HG02759 (cell line): ENCODE measurements around the gene SLFN5.
"Not testable (repeated sequence)": the region's sequence is repeated elsewhere in the genome, so short reads cannot be mapped to it uniquely, and the experiment has no call there.

Source experiments
- ATAC-seq: cut with Tn5 transposase; IDR thresholded peaks from one replicate; pipeline ENCODE4 v1.9.1; 2021; ENCODE audit warnings: mild to moderate bottlenecking, moderate library complexity; ENCODE audit not compliant: unreplicated experiment

Gene SLFN5

DNA sequence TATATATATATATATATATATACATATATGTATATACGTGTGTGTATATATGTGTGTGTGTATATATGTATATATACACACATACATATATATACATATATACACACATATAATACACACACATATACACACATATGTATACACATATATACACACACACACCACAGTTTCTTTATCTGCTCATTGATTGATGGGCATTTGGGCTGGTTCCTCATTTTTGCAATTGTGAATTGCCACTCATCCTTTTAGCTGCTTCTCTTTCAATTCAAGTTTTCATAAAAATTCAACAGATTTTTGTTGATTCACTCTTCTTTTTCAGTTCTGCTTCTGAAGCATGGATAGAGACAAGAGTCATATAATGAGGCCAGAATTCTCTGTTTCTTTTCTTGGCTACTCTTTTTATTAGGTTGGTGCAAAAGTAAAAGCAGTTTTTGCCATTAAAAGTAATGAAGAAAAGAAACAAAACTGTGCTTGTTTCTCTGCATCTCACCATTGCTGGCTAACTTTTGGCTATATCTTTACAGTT is 44.5 kb downstream of the SLFN5 start:
- no peak for ATAC-seq

DNA sequence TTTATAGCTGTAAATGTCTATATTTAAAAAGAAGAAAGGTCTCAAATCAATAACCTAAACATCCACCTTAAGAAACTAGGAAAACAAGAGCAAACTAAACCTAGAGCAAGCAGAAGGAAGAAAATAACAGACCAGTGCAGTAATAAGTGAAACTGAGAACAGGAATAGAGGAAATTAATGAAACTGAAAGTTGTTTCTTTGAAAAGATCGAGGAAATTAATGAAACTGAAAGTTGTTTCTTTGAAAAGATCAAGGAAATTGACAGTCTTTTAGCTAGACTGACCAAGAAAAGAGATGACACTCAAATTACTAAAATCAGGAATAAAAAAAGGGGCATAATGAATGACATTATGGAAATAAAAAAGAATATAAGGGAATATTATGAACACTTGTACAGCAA is 46.4 kb downstream of the SLFN5 start:
- no peak for ATAC-seq

- ATAC-seq: no peak
These were observed 48.9 kb downstream of the SLFN5 start for GRCh38 chr17:35291802-35292201.

- no peak for ATAC-seq
These were observed 50.4 kb downstream of the SLFN5 start for GRCh38 chr17:35293151-35293847.

DNA sequence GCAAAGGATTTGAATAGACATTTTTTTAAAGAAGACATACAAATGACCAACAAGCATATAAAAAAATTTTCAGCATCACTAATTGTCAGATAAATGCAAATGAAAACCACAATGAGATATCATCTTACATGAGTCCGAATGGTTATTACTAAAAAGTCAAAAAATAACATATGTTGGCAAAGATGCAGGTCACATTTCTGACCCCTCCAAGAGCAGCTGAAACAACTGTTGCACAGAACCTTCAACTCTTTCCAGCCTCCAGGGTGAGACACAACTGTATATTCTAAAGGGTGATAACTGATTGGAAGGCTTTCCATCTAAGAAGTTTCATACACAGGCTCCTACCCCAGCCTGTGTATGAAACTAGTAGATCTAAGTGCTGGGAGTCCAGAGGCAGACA is 51.9 kb downstream of the SLFN5 start:
- ATAC-seq: no peak

DNA sequence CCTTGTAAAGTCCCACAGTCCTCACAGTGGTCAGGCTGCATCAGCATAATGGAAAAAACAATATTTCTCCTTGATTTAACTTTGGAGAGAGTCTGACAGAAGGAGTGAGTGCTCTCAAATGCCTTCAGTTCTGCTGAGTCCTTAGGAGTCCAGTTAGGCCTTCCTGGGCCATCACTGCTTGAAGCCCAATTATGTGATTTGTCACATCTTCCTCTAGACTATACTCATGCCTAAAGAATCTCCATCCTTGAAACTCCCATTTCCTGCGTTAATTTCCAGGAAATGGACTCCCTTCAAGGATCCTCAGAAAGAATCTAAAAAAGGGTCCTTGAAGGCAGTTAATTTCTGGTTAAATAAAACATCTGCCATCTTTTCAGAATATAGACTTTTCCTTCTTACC is 52.8 kb downstream of the SLFN5 start:
- ATAC-seq: no peak

GRCh38 chr17:35297666-35298065 is 54.8 kb downstream of the SLFN5 start:
- no peak for ATAC-seq

DNA sequence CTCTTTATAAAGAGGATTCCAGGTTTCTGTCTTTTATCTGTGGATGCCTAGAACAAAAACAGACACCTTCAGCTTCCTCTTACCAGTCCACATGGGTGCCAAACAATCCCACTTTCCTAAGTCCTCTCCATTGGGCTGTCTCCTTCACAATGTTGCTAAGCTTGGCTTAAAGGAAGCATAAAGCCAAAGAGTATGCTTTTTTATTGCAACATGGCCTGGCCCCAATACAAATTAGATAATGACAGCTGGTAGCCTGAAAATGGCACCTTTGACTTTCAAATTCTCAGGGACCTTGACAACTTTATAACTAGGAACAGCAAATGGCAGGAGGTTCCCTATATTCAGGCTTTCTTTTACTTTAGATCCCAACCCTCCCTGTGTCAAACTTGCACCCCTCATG is 55.8 kb downstream of the SLFN5 start:
- ATAC-seq: no peak

GRCh38 chr17:35299135-35299534 is 56.3 kb downstream of the SLFN5 start:
- no peak for ATAC-seq

GRCh38 chr17:35309345-35309744 is 66.5 kb downstream of the SLFN5 start:
- not testable (repeated sequence) for ATAC-seq

DNA sequence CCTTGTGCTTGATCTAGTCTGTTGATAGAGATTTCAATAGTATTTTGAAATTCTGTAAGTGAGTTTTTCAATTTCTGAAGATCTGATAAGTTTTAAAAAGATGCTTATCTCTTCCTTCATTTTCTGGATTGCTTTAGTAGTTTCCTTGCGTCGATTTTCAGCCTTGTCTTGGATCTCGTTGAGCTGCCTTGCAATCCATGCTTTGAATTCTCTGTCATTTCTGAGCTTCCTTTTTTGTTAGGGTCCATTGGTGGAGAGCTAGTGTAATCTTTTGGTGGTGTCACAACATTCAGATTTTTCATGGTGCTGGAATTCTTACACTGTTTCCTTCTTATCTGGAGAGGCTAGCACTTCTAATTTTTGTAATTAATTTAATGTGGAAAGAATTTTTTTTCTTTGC is 69.5 kb downstream of the SLFN5 start:
- no peak for ATAC-seq

- peak; percentile 76 for ATAC-seq
These were observed 70.2 kb downstream of the SLFN5 start for GRCh38 chr17:35312790-35313711.

GRCh38 chr17:35313875-35314409 is 71.1 kb downstream of the SLFN5 start:
- ATAC-seq: no peak

DNA sequence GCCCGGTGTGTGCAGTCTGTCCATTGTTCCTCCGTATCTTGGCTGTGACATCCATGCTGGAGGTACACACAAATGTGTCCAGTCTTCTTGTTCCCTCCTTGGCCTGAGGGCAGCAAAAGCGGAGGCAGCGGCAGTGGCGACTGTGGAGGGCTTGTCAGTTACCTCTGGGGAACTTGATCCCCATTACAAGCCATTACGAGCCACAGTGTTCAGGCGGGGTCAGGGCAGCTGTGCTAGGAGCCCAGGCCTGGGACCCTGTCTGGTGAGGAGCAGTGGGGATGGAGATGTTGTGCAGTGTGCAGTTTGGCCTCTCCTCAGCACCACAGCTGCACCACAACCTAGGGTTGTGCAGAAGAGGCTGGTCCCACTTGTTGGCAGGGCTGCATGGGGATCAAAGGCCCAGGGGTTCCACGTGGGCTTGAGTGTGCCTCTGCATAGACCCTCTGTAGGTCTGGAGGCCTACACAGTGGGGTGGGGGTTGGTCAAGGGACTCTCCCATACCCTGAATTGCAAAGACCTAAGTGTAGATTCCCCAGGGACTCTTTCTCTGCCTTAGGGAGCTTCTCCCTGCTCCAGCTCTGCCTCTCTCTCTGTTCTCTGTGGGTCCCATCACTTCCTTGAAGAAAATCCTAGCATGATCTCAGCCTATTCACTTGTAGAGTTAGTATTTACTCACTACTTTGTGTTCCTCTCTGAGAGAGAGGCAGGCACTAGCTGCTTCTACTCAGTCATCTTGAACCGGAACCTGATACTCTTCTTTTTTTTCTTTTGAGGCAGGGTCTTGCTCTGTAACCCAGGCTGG is 71.7 kb downstream of the SLFN5 start:
- no peak for ATAC-seq

GRCh38 chr17:35315283-35315682 is 72.4 kb downstream of the SLFN5 start:
- ATAC-seq: no peak

- no peak for ATAC-seq
These were observed 73.1 kb downstream of the SLFN5 start for GRCh38 chr17:35315971-35316370.

GRCh38 chr17:35322749-35323148 is 79.9 kb downstream of the SLFN5 start:
- ATAC-seq: no peak
